PC-3 (cell line): Measurements from ENCODE around the gene TMEM62. TPM values are rescaled to one million over a fixed set of nuclear protein-coding genes. Genes with fewer than 3 reads are reported as not detected.

ENCODE experiments used
- ATAC-seq: fragments of 200-7000 bp; cut with Tn5 transposase; 2 replicates; pipeline ENCODE4 v1.9.1; 2020; ENCODE audit warnings: mild to moderate bottlenecking, moderate library complexity
- BruUV-seq: library from RNA; stranded (reverse); fragments of 400-500 nt; replicated peaks from 2 replicates; lab custom pipeline; 2021; lab: Mats Ljungman, UMichigan
- CTCF ChIA-PET: fragments of 300-600 bp; sonication (Branson Sonifier 250); formaldehyde crosslinking; loops from one replicate; lab custom pipeline; 2022; ENCODE audit warnings: antibody characterized with exemption; lab: Charles Lee
- POLR2A ChIA-PET: fragments of 300-600 bp; sonication (Branson Sonifier 250); formaldehyde crosslinking; loops from one replicate; lab custom pipeline; 2022; ENCODE audit warnings: antibody characterized with exemption; ENCODE audit not compliant: unreplicated experiment; lab: Charles Lee
- DNase-seq: peaks from one replicate; pipeline ENCODE4 v3.0.0-alpha.2; 2015
- H2AFZ ChIP-seq: fragments of 300-600 bp; sonication (generic); 2 replicates; pipeline ENCODE4 v1.6.0; 2016; ENCODE audit warnings: antibody characterized with exemption, low read length
- H3F3A ChIP-seq: fragments of 300-600 bp; sonication (generic); one replicate; pipeline ENCODE4 v1.6.0; 2017; ENCODE audit warnings: antibody characterized with exemption, low read length, control low read depth, mild to moderate bottlenecking; ENCODE audit not compliant: unreplicated experiment
- H3K27ac ChIP-seq: fragments of 300-600 bp; sonication (generic); 2 replicates; pipeline ENCODE4 v1.5.1; 2016; ENCODE audit warnings: mild to moderate bottlenecking, low read length
- H3K27me3 ChIP-seq: fragments of 300-600 bp; sonication (generic); 2 replicates; pipeline ENCODE4 v1.6.1; 2016; ENCODE audit warnings: low read length, mixed read lengths
- H3K36me3 ChIP-seq: fragments of 300-600 bp; sonication (generic); 2 replicates; pipeline ENCODE4 v1.6.1; 2016; ENCODE audit warnings: low read depth, mixed run types, low read length, mixed read lengths
- H3K4me1 ChIP-seq: fragments of 300-600 bp; sonication (generic); 2 replicates; pipeline ENCODE4 v1.5.1; 2016; ENCODE audit warnings: low read length; ENCODE audit not compliant: insufficient read depth
- H3K4me2 ChIP-seq: fragments of 300-600 bp; sonication (generic); 2 replicates; pipeline ENCODE4 v1.6.0; 2016; ENCODE audit warnings: low read length
- H3K4me3 ChIP-seq: fragments of 300-600 bp; sonication (generic); 2 replicates; pipeline ENCODE4 v1.5.1; 2016; ENCODE audit warnings: mild to moderate bottlenecking, low read length, mixed read lengths
- H3K79me2 ChIP-seq: fragments of 300-600 bp; sonication (generic); 2 replicates; pipeline ENCODE4 v1.6.1; 2017; ENCODE audit warnings: low read length, mixed read lengths
- H3K9ac ChIP-seq: fragments of 300-600 bp; sonication (generic); 2 replicates; pipeline ENCODE4 v1.6.0; 2016; ENCODE audit warnings: mild to moderate bottlenecking, low read length
- H3K9me2 ChIP-seq: fragments of 300-600 bp; sonication (generic); replicated peaks from 2 replicates; pipeline ENCODE4 v1.6.1; 2016; ENCODE audit warnings: mixed run types, low read length, mixed read lengths
- H3K9me3 ChIP-seq: fragments of 300-600 bp; sonication (generic); 2 replicates; pipeline ENCODE4 v1.6.1; 2016; ENCODE audit warnings: low read length, mixed read lengths
- H4K20me1 ChIP-seq: fragments of 300-600 bp; sonication (generic); 2 replicates; pipeline ENCODE4 v1.6.1; 2016; ENCODE audit warnings: low read length, mixed read lengths
- EZH2 ChIP-seq: fragments of 300-600 bp; sonication (generic); IDR thresholded peaks from one replicate; pipeline ENCODE4 v1.6.1; 2017; ENCODE audit warnings: antibody characterized with exemption, mild to moderate bottlenecking, low read length; ENCODE audit not compliant: unreplicated experiment
- EZH2phosphoT487 ChIP-seq: fragments of 300-600 bp; sonication (generic); IDR thresholded peaks from 2 replicates; pipeline ENCODE4 v1.6.1; 2018; ENCODE audit warnings: mild to moderate bottlenecking, antibody characterized with exemption, low read length, borderline replicate concordance
- intact Hi-C: fragments of 100-400 bp; cut with micrococcal nuclease; formaldehyde crosslinking; loops from 2 replicates; pipeline ENCODE4 v1.9.0; 2023
- total RNA-seq: library from RNA; depleted of rRNA; stranded (reverse); fragments of >200 nt; gene quantifications from 2 replicates; pipeline ENCODE4 v1.2.3, GENCODE V29; 2014
- TF ChIP-seq, protein P1 (sequence below): fragments of 300-600 bp; sonication (generic); conservative IDR thresholded peaks from 2 replicates; pipeline ENCODE4 v1.5.1; 2017; ENCODE audit warnings: antibody characterized with exemption, low read depth, mild to moderate bottlenecking, low read length

The TMEM62 gene
- total RNA-seq, 1 experiment from 2014 or later: 19.6 TPM

DNA sequence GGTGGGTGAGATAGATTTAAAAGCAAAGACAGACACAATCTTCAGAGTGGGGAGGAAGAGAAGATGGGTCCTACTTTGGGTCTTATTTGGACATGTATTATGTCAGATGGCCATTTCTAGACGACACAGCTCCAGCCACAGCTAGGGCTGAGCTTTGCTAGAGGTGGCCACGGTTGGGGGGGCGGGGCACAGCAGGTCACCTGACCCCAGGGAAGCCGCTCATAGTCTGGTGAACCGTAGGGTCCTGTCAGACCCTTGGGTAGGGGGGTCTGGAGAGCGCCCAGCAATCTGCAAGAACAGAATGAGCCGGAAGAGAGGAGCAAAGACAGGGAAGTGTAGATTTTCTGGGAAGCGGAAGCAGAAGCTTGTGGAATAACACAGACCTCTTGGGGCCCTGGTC, 80.8 kb downstream of the TMEM62 start:
- Histone ChIP-seq H3K4me1 (peaks cover 6% of the 10 kb centered on the region; the same call in 1 of the 2 replicates), H3K79me2 (no peaks in the 10 kb centered on the region), H3K4me2 (no peak overlapping the region), H3K9me3 (no peaks in the 10 kb centered on the region), H3F3A (no peaks in the 10 kb centered on the region), H3K27me3 (no peaks in the 10 kb centered on the region), H3K36me3 (no peaks in the 10 kb centered on the region), H3K9me2 (no peaks in the 10 kb centered on the region), H3K27ac (no peak overlapping the region), H3K4me3 (no peak overlapping the region), H4K20me1 (no peaks in the 10 kb centered on the region), H2AFZ (no peak overlapping the region), H3K9ac (no peak overlapping the region)
- ATAC-seq (no peak), DNase-seq (no peak)
- ChIA-PET POLR2A (no interaction called here), CTCF (no interaction called here)
- no TSS peak for BruUV-seq
- intact Hi-C loops: no loop called here
- TF ChIP-seq EZH2phosphoT487 (no peak), EZH2 (no peak)
- TF ChIP-seq, protein P1, sequence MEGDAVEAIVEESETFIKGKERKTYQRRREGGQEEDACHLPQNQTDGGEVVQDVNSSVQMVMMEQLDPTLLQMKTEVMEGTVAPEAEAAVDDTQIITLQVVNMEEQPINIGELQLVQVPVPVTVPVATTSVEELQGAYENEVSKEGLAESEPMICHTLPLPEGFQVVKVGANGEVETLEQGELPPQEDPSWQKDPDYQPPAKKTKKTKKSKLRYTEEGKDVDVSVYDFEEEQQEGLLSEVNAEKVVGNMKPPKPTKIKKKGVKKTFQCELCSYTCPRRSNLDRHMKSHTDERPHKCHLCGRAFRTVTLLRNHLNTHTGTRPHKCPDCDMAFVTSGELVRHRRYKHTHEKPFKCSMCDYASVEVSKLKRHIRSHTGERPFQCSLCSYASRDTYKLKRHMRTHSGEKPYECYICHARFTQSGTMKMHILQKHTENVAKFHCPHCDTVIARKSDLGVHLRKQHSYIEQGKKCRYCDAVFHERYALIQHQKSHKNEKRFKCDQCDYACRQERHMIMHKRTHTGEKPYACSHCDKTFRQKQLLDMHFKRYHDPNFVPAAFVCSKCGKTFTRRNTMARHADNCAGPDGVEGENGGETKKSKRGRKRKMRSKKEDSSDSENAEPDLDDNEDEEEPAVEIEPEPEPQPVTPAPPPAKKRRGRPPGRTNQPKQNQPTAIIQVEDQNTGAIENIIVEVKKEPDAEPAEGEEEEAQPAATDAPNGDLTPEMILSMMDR: no peak

DNA sequence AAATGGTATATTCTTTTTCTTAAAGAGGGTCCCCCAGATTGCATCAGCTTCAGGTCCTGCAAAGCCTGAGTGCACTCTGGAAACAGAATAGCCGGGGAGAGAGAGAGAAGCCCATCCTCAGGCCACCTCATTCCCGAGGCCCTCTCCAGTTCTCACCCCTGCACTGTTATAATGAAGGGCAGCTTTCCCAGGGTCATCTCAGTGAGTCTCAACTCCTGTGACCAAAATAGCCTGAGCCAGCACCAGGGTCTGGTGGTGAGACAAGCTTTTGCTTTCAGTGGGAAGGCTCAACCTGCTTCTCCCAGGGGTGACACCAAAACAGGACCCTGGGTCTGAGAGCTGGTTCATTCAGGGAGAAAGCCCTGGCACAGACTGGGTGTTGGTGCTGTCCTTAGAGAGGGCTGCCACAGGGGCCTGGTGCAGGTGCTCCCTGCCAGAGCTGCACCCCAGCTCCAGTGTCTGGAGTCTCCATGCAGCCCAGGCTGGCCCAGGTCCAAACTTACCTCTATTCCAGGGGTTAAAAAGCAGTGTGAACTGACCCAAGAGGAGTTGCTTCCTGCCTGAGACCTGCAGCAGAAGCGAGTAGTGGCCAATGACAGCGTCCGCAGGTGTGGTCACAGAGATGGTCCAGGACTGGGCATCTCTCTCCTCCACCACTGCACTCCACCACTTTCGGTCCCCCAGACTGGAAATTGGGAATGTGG, 81.4 kb downstream of the TMEM62 start:
- Histone ChIP-seq H3K4me3 (no peak overlapping the region), H3K79me2 (no peaks in the 10 kb centered on the region), H3K4me1 (peaks cover 6% of the 10 kb centered on the region; the same call in 1 of the 2 replicates), H3K9me2 (no peaks in the 10 kb centered on the region), H4K20me1 (no peaks in the 10 kb centered on the region), H3K9ac (no peak overlapping the region), H3K9me3 (no peaks in the 10 kb centered on the region), H3K27ac (no peak overlapping the region), H3K36me3 (no peaks in the 10 kb centered on the region), H3F3A (no peaks in the 10 kb centered on the region), H3K4me2 (no peak overlapping the region), H2AFZ (no peak overlapping the region), H3K27me3 (no peaks in the 10 kb centered on the region)
- ChIA-PET POLR2A (no interaction called here), CTCF (no interaction called here)
- intact Hi-C loops: no loop called here
- TF ChIP-seq, protein P1: no peak
- TF ChIP-seq EZH2phosphoT487 (no peak), EZH2 (no peak)
- BruUV-seq: no TSS peak
- no peak for ATAC-seq
- no peak for DNase-seq

DNA sequence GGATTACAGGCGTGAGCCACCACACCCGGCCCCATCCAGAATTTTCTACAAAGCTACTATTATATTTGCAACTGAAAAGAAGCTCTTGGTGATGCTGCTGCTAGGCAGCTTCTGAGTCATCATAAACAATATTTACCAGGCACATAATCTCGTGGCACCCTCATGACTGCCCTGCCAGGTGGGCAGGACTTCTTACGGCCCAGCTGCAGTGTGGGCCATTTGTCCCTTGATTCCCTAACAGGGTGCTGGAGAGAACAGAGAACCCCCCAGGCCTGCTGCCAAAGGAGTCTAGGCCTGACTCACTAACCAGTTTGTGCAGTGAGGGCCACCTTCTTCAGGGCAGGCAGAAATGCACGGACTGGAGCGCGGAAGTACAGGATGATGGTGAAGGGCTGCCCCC, 82.6 kb downstream of the TMEM62 start:
- Histone ChIP-seq H3K79me2 (no peaks in the 10 kb centered on the region), H3K9me2 (no peaks in the 10 kb centered on the region), H4K20me1 (no peaks in the 10 kb centered on the region), H3K36me3 (no peaks in the 10 kb centered on the region), H3K4me1 (peaks cover 6% of the 10 kb centered on the region; the same call in 1 of the 2 replicates), H3K9me3 (no peaks in the 10 kb centered on the region), H3K27me3 (no peaks in the 10 kb centered on the region), H3F3A (no peaks in the 10 kb centered on the region), H3K4me2 (no peak overlapping the region), H2AFZ (0 out of 2 replicates have a peak overlapping the region, but pooled peaks have one; percentile 17), H3K27ac (no peak overlapping the region), H3K9ac (no peak overlapping the region), H3K4me3 (no peak overlapping the region)
- POLR2A ChIA-PET: no interaction called here
- CTCF ChIA-PET: interaction anchor here (0.6 to 1.0 kb wide), 2 partner anchors 160 to 510 kb away, joined by 3 read pairs; no protein-coding TSS in a partner anchor
- peak; percentile 83 for DNase-seq
- no TSS peak for BruUV-seq
- no peak for TF ChIP-seq EZH2
- TF ChIP-seq EZH2phosphoT487: no peak
- TF ChIP-seq, protein P1: no peak
- peak; percentile 94 for ATAC-seq
- intact Hi-C loops: no loop called here
